GM21381 (cell line): ENCODE measurements around the gene RIPOR2.

Experiments used
- ATAC-seq: cut with Tn5 transposase; IDR thresholded peaks from one replicate; pipeline ENCODE4 v1.9.1; 2021; ENCODE audit warnings: mild to moderate bottlenecking, moderate library complexity; ENCODE audit not compliant: unreplicated experiment

RIPOR2 gene

DNA sequence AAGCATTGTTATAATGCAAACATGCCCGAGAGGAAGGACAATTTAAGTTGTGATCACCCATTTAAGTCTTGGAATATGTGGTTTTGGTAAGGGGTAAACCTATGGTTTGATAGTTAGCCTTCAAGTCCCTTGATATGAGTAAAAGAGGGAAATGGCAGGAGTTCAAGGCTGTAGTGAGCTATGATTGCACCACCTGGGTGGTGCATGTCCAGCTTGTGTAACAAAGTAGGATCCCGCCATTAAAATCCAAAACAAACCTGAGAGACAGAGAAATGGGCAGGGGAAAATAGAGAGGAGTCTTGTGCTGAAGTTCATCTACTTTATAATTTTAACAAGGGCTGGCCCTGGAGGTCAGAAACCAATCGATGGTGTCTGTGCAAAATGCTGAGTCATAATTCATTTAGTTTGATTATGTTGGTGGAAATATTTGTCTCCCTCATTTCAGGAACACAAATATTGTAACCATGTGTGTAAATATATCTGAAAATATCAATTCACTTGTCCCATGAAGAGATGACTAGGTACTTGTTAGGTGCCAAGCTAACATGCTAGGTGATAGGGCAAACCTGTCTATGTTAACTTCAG is 113.8 kb downstream of the RIPOR2 start:
- no peak for ATAC-seq

- ATAC-seq = no peak
Observed at GRCh38 chr6:24818346-24818745, 117.4 kb downstream of the RIPOR2 start.

DNA sequence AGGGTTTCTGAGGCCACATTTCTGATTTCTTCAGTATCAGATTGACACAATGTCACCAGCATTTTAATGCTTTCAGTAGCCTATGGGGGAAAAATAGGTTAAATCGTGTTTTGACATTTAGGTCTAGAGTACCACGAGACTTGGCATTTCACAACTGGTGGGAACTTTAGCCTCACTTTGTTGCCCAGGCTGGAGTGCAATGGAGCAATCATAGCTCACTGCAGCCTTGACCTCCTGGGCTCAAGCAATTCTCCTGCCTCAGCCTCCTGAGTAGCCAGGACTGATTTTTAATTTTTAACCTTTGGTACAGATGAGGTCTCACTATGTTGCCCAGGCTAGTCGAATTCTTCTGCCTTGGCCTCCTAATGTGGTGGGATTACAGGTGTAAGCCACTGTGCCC is 126.0 kb downstream of the RIPOR2 start:
- no peak for ATAC-seq

DNA sequence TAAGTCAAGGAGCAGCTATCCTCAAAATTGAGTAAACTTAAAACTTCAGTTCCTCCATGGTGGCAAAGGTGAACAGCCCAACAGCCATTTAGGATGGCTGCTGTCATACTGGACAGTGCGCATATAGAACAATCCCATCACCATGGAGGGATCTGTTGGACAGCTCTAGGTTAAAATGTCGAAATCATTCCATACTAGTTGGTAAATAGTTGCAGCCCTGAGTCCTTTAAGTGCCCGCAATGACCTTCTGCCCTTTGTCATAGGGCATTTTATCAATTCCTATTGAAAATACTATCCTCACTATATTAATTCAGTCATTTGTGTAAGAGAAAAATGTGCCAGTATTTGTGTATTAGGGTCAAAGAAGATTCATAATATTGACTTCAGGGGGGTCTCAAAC is 128.2 kb downstream of the RIPOR2 start:
- no peak for ATAC-seq

- no peak for ATAC-seq
Observed at GRCh38 chr6:24802271-24803059, 133.3 kb downstream of the RIPOR2 start.

GRCh38 chr6:24799541-24799915 is 136.2 kb downstream of the RIPOR2 start:
- no peak for ATAC-seq

GRCh38 chr6:24798740-24799540 is 136.8 kb downstream of the RIPOR2 start, which contains the start of gene ARMH2:
Gene ARMH2, minus strand, starts transcription at chr6:24798917. Its CDS starts 60 bp downstream, at chr6:24798857.
- no peak for ATAC-seq

GRCh38 chr6:24797596-24798216 is 138.1 kb downstream of the RIPOR2 start:
- ATAC-seq = no peak

- no peak for ATAC-seq
Observed at GRCh38 chr6:24796616-24797290, 139.0 kb downstream of the RIPOR2 start.

DNA sequence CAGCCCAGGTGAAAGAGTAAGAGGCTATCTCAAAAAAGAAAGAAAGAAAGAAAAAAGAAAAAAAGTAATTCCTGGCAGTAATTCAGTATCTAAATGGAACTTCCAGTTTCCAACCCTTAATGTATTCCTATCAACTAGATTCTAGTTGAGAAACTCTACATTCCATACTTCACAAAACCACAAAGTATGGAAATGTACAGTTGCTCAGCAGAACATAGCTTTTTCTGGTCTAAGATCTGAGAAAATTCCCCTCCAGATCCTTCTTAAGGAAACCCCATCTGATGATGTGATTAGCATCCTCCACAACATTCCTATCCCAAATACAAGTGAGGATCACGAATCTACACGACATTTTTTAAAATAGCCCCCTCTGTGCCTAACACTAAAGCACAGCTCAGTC is 140.7 kb downstream of the RIPOR2 start:
- ATAC-seq = no peak

- ATAC-seq = no peak
Observed at GRCh38 chr6:24788031-24788665, 147.6 kb downstream of the RIPOR2 start.

- no peak for ATAC-seq
Observed at GRCh38 chr6:24780206-24780605, 155.6 kb downstream of the RIPOR2 start.

DNA sequence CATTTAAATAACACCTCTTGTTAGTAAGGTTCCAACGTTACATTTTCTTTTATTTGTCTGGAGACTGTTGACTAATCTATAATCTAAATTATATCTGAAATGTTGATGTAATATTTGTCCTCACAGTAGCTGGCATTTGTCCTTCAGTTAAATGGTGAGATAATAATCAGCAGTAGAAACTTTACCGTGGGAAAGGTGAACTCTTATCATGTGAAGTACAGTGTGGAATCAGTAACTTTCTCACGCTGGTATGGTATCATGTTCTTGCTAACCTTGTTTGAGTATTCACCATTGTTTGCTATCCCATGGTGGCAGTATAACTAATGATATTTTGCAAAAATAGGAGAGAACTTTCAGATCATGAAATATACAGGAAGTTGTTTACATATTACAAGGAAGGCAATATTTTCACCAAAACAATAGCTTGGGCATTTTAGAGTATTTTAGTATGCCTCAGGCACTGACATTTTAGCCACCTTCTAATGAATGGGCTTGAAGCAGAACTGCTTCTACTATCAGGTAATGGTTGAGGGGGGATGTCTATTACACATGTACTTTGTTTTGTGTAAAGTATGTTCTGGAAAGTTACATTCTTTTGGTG is 156.2 kb downstream of the RIPOR2 start:
- no peak for ATAC-seq

DNA sequence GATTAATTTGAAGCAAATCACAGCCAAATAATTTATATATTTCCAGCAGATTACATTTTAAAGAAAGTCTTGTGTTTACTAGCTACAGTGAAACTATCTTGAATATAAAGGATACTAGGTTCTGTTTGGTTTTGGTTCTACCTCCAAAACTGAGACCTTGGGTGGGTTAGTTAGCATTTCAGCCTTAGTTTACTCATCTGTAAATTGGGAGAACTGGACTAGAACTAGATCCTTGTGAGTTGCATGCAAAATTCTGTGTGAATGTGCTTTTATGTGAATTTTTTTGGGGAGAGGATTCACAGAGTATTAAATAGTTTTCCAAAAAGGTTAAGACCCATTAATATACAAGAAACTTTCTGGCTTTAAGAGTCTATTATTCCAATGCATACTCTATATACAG is 156.9 kb downstream of the RIPOR2 start:
- ATAC-seq = no peak

DNA sequence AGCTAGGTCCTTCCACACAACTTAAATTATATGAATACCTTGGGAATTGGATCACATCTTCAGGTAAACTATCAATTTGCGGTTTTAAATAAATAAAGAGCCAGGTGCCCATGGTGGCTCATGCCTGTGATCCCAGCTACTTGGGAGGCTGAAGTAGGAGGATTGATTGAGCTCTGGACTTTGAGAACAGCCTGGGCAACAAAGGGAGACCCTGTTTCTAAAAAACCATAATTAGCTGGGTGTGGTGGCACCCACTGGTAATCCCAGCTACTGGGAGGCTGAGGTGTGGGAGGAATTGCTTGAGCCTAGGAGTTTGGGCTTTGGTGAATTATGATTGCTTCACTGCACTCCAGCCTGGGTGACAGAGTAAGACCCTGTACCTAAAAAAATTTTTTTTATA is 157.6 kb downstream of the RIPOR2 start:
- no peak for ATAC-seq

DNA sequence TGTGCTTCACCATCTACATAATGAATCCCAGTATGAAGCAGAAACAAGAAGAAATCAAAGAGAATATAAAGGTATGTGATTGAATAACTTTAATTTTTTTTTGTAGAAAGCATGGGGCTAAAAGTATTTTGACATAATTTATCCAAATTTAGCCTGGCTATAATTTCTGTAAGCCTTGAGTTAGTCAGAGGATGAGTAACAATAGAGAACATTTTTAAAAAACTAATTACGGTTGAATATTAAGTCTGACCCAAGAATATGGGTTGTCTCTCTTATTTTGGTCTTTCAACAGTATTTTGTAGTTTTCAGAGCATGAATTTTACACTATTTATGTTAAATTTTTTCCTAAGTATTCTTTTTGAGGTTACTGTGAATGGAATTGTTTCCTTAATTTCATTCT is 158.5 kb downstream of the RIPOR2 start:
- ATAC-seq = no peak

GRCh38 chr6:24775520-24776058 is 160.2 kb downstream of the RIPOR2 start:
- ATAC-seq = no peak

DNA sequence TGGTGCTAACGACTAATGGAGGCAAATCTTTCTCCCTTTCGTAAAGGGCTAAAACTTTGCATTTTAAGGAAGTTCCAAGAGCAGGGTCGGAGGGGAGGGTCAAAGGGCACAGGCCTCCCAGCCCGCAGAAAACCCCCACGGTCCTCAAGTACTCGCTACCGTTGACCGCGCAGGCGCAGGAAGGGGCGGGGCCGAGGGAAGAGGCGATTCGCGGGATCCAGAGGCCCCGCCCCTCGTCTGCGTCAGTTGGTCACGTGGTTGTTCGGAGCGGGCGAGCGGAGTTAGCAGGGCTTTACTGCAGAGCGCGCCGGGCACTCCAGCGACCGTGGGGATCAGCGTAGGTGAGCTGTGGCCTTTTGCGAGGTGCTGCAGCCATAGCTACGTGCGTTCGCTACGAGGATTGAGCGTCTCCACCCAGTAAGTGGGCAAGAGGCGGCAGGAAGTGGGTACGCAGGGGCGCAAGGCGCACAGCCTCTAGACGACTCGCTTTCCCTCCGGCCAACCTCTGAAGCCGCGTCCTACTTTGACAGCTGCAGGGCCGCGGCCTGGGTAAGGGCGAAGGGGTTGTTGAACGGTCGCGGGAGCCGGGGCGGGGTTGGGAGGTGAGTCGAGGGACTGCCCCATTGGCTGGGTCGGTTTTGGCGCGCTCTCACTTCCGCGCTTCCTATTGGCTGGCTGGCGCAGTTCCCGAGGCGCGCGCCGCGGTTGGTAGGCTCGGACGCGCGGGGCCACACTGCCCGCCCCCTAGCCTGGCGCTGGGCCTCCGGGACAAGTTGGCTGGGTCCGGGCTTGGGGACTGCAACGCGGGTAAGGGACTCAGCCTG is 160.9 kb downstream of the RIPOR2 start, which contains the start of gene GMNN:
GMNN (plus strand) TSS at position 242 of the 824 bp plus-strand sequence. CDS start 2,310 bp downstream, outside the sequence.
- peak; percentile 94 for ATAC-seq

DNA sequence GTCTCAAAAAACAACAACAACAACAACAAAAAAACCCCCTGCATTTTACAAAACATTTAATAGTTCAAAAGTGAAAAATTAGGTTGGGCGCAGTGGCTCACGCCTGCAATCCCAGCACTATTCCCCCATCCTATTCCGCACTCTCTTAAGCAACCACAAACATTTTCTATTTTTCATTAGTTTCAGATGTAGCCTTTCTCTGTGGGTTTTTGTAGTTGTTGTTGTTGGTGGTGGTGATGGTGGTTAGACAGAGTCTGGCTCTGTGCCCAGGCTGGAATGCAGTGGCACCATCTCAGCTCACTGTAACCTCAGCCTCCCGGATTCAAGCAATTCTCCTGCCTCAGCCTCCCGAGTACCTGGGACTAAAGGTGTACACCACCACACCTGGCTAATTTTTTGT is 167.4 kb downstream of the RIPOR2 start:
- ATAC-seq = no peak
